Measurements from ENCODE around the gene NPC1. TPM values are rescaled to one million over a fixed set of nuclear protein-coding genes. Genes with fewer than 3 reads are reported as not detected.
"Not testable (repeated sequence)": the region's sequence is repeated elsewhere in the genome, so short reads cannot be mapped to it uniquely, and the experiment has no call there.

NPC1 gene
- total RNA-seq, 1 donor from 2014 or later = 42.0 TPM

DNA sequence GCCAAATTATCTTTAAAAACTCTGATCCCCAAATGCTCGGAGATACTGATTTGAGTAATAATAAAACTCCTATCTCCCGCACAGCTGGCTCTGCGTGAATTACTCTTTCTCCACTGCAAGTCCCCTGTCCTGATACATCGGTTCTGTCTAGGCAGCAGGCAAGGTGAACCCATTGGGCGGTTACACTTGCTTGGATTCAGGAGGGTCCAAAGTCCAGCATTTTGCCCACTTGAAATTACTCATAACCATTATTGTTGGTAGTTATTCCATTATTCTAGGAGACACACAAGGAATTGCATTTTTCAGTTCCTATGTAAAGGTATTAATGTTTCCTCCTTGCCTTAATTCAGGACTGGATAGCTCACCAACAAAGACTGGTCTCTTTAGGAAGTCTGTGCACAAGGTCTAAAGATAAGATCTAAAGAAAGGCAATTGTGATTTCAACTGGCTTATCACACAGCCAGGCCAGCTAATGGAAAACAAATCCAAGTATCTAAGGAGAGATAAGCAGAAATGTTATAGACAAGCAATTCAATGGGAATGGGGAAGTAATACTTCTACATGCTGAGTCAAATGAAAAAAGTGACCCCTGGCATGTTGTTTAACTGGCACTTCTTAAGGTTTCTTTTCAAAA, 23.2 kb upstream of the NPC1 start:
- DNase-seq (ENCODE audit: low spot score) = no peak

DNA sequence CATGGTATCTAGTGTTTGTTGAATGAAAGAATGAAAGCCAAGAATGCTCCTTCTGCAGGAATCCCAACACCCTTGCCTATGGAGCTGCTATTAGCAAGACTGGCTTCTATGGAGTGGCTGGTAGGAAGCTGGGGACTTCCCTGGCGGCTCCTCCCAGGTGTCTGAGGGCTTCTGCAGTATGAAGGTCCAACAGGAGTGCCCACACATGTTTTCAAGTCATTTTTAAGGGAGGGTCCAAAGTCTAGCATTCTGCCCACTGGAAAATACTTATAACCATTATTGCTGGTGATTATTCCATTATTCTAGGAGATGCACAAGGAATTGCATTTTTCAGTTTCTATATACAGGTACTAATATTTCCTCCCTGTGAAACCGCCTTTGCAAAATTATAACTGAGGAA, 21.9 kb upstream of the NPC1 start:
- DNase-seq (ENCODE audit: low spot score) = no peak

DNA sequence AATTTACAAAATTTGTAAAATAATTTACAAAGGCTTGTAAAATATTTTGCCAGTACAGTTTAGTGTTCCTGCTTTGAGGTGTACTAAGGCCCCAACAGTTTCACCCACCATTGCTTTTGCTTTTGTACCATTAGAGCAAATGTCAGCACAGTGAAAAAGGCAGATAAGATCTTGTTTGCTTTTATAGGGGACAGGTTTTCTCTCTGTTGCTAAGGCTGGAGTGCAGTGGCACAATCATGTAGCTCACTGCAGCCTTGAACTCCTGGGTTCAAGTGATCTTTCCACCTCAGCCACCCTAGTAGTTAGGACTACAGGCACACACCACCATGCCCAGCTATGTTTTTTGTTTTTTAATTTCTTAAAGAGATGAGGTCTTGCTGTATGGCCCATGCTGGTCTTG, 19.6 kb upstream of the NPC1 start:
- no peak for DNase-seq (ENCODE audit: low spot score)

DNA sequence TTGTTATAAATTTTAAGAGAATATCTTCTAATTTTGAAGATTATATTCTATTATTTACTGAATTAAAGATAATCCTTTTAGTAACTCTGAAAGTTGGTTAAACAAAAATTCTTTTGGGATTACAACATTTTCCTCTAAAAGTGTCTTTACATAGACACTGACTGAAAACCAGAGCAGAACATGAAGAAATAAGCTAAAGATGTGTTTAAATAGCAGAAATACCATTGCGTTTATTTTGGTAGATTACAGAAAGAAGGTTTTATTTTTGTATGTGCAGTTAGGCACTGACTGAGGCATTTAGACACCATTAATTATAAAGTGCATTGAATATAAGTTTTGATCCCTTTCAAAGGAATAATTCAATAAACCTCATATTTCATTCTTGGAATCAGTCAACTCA, 13.5 kb upstream of the NPC1 start:
- no peak for DNase-seq (ENCODE audit: low spot score)

DNA sequence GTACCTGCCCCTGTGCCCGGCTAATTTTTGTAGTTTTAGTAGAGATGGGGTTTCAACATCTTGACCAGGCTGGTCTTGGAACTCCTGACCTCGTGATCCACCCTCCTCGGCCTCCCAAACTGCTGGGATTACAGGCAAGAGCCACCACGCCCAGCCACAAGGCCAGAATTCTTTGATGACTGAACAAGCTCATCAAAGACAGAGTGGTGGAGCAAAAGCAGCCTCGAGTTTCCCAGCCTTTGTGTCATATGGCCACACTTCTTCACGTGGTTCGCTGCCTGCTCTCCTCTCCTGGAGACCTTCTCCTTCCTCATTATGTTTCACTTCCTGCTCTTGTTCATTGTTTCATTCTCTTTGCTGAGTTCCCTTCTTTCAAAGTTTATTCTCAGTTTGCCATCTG, 9.9 kb upstream of the NPC1 start:
- DNase-seq (ENCODE audit: low spot score) = no peak

DNA sequence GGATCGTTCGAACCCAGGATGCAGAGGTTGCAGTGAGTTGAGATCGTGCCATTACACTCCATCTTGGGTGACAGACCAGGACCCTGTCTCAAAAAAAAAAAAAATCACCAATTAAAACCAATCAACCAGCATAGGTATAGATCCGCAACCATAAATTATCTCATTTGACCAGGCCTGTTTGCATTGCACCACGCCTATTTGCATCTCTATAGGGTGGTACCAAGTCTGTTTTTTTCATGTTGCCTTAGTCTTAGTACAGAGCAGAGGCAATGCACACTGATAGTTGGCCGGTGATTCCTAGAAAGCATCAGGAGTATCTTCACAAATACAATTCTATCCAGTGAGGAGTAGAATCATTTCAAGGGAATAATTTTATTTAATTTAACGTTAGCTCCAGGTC, 9.3 kb upstream of the NPC1 start:
- no peak for DNase-seq (ENCODE audit: low spot score)

DNA sequence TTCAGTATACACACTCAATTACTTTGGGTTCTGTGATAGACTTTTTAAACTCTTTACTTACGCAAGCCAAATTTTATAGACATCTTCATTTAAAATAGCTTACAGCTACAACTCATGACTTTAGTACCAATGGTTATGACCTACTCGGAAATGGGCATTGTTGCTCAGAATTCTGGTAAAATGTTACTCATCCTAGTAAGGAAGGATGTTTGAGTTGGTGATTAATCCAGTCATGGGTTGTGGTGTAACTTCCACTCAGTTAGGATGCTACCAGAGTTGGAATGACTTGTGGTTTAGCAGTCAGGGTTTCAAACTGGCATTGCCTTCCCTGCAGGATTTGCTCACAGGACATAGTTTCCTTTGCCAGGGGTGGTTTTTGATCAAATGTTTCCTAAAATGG, 7.4 kb upstream of the NPC1 start:
- DNase-seq (ENCODE audit: low spot score) = no peak

DNA sequence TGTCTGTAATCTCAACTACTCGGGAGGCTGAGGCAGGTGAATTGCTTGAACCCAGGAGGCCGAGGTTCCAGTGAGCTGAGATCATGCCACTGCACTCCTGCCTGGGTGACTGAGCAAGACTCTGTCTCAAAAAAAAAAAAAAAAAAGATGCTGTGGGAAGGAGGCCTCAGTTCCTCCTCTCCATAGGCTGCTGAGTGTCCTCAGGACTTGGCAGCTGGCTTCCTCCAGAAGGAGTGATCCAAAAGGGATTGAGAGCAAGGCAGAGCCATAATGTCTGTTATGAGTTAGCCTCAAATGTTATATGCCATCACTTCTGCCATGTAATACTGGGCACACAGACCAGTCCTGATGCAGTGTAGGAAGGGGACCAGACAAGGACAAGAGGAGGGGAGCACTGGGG, 6.6 kb upstream of the NPC1 start:
- no peak for DNase-seq (ENCODE audit: low spot score)

DNA sequence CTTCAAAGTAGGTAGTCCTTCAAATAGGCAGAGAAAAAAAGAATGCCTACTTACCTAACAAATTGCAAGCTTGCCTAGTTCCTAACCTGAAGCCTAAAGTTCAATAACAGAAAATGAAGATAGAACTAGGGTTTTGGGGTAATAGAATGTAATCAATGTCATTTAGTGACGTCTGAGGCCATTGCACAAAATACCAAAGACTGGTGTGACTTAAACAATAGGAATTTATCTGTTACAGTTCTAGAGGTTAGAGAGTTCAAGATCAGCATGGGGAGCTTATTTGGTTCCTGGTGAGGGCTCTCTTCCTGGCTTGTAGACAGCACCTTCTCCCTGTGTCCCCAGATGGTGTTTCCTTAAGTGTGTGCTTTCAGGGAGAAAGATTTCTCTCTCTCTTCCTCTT, 4.7 kb upstream of the NPC1 start:
- DNase-seq (ENCODE audit: low spot score) = no peak

DNA sequence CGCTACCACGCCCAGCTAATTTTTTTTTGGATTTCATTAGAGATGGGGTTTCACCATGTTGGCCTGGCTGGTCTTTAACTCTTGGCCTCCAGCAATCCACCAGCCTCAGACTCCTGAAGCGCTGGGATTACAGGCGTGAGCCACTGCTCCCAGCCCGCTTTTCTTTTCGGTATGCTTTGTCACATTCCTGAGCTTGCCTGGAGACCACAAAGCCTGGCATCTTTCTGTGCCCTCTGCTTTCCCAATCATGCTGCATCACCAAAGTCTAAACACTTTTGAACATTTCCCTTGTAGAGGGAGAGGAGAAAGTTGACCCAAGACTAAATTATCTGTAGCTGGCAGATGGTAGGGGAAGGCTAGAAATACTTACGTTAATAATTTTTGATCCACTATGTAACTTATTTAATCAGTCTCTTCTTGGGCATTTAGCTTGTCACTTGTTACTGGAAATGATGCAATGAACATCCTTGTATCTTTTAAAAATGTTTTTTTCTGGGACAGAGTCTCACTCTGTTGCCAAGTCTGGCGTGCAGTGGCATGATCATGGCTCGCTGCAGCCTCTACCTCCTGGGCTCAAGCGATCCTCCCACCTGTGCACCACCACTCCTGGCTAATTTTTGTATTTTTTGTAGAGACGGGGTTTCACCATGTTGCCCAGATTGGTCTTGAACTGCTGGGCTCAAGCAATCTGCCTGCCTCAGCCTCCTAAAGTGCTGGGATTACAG, 2.7 kb upstream of the NPC1 start:
- no peak for DNase-seq (ENCODE audit: low spot score)

DNA sequence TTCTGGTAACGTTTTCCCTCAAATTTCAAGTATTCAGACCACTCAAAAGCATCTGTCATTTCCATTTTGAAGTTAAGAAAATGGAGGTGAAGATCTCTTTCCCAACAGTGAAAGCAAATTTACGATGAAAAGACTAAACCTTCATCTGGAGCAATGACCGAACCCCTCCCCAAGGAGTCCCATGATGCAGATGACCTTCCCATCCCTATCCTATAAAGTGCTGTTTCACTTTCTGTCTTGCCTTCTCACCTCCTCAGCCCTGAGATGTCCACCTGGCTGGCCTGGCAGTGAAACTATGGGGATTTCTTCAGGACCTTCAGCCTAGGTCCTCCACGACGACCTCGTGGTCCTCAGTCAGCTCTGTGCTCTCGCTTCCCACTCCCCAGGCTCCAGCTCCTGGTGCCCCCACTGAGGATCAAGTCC, 925 bp upstream of the NPC1 start:
- DNase-seq (ENCODE audit: low spot score) = no peak

DNA sequence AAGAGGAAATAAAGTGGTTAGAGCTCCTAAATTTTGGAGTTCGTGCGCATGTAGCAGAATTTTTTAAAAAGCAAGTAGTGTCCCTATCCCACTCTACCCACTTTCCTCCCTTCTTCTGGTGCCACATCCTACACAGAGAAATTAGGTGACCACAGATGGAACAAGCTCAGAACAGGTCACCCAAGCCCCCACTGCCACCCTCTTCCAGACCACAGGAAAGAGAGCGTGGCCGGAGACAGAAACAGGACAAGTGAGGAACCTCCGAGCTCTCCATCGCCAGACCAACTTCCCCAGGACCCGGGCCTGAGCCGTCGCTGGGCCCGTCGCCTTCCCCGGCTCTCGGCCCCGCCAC, 433 bp downstream of the NPC1 start:
- DNase-seq (ENCODE audit: low spot score) = no peak

DNA sequence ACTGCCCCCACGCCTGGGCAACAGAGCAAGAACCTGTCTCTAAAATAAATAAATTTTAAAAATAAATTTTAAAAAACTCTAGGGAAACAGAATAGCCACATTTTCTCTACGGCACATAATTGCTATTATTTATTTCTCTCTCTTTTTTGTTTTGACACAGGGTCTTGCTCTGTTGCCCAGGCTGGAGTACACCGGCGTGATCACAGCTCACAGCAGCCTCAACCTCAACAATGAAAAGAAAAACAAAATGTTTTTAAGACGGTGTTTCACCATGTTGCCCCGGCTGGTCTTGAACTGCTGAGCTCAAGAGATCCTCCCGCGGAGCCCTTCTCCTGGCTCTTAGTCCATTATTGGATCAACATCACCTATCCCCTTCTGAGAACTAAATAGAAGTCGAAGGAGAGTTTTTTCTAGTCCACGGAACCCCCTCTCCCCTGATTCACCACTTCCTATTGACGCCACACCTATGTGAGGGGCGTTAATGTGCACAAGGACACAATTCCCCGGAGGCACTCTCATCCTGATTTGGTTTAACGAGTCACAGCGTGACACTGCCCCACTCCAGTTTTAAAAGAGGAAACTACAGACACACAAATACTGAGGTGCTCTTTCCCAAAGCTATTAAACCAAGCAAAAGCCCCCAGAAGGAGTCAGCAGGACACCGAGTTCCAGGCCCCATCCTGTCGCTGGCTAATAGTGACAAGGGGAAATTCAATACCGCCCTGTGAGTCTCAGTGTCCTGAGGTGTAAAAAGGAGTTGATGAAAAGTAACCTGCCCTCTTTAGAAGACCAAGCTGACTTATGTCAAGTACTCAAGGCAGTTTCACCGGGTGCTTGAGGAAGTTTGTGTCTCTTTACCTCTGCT, 1.1 kb downstream of the NPC1 start:
- DNase-seq (ENCODE audit: low spot score) = no peak

DNA sequence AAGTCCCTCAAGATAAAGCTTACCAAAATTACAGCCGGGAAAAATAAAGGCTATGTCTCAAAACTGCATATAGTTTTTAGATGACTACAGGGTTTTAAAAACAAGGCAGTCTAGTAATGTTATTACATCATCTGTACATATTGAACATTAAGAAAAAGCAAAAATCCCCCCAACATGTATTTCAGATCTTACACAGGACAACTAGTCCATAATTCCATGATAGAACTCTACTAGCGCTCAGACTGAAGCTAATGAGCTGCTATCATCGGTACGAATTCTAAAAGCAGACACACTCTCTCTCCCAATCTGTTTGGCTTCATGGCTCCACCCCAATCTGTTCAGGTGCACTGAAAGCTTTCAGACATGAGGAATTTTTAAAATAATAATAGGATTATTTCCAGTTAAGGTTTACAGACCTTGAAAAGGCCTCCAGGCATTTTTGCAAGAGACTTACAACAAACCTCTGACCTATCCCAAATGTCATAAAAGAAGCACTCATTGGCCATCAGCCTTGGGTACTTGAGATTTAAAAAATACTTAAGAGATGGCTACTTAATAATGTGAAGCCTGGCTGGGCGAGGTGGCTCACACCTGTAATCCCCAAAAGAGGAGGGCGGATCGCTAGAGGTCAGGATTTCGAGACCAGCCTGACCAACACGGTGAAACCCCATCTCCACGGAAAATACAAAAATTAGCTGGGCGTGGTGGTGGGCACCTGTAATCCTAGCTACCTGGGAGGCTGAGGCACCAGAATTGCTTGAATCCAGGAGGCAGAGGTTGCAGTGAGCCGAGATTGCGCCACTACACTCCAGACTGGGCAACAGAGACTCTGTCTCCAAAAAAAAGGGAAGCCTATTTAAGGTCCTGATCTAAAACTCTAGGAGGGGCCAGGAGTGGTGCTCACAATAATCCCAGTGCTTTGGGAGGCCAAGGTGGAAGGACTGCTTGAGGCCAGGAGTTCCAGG, 2.0 kb downstream of the NPC1 start:
- no peak for DNase-seq (ENCODE audit: low spot score)

DNA sequence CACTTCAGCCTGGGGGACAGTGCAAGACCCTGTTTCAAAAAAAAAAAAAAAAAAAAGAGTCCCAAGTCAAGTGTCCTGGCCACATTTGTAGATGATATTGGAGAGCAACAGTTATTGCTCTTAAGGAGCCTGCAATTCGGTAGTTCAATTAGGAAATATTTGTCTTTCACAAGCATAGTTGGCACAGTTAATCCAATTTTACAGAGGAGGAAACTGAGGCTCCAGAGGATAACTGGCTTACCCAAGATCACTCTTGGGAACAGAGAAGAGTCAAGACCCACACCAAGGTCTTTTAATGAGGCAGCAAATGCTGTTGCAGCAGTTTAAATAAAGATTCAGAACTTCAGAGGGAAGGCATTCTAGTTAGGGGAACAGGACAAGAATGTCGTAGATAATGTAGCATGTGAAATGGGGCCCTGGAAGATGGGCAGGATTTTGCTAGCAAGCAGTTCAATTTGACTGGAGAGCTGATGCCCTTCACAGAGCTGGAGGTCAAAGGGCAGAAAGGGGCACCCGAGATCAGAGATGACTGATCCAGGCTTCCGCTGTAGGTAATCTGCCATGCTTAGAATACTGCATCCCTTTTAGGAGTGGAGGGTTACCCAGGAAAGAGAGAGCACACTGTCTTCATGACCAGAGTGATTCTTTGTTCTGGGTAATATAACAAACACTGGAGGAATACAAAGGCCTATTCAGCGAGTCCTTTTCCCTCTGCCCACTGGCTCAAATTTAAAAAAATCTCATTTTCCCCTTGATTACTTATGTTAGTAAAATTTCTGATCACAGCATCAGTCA, 3.0 kb downstream of the NPC1 start:
- DNase-seq (ENCODE audit: low spot score) = no peak

DNA sequence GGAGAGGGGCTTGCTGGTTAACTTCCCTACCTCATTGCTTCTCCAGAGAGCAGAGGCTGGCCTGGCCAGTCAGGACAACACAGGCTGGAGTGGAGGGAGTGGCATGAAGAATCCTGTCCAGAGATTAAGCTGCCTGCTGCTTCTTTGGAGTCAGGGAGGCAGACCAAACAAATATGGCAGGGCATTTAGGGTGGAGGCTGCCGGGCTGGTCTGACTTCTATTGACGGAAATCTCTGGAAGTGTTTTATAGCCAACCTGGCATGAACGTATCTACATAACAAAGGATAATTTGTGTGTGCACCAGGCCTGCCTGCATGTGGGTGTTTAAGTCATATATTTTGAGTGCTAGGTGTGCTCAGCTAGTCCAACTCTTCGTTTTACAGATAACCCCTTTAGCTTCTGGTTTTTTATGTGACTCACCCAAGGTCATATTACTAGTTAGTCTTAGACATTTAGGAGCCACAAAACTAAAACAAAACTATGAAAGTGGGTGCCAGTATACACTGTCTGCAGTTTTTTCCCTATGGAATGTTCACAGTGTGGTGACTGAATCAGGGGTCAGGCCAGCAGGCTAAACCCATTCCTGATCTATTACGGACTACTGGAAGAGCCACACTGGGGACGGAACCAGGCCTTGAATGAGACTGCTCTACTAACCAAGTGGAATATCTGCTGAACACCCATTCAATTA, 5.5 kb downstream of the NPC1 start:
- DNase-seq (ENCODE audit: low spot score) = no peak

DNA sequence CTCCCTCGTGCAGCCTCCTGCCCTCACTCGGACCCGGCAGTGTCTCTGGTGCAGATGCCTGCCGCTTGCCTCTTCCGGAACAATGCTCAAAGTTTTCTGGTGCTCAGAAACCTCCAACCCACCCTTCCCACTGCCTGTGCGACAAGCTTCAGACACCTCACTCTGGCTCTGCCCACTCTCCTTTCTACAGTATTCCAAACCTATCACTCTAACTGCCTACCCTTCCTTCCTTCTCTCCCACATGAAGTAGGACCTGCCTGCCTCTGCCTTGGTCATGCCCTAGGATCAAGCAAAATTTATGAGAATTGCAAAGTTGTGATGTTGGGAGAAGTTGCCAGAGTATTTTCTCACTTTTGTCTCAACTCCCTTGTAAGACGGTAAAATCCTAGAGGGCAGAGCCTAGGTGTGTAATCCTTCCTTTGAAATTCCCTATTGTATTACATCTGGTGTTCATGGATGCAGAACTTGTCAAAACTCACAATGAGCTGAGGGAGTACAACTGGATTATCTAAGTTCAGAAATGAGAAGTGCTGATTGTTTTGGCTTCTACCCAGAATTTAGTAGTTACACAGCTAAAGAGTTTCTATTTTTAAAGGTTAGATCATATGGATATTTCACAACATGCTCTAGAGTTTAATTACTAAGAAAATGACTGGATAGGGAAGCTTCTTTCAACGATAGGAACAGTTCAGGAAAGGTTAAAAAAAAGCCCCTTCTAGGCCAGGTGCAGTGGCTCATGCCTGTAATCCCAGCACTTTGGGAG, 7.2 kb downstream of the NPC1 start:
- DNase-seq (ENCODE audit: low spot score) = no peak

DNA sequence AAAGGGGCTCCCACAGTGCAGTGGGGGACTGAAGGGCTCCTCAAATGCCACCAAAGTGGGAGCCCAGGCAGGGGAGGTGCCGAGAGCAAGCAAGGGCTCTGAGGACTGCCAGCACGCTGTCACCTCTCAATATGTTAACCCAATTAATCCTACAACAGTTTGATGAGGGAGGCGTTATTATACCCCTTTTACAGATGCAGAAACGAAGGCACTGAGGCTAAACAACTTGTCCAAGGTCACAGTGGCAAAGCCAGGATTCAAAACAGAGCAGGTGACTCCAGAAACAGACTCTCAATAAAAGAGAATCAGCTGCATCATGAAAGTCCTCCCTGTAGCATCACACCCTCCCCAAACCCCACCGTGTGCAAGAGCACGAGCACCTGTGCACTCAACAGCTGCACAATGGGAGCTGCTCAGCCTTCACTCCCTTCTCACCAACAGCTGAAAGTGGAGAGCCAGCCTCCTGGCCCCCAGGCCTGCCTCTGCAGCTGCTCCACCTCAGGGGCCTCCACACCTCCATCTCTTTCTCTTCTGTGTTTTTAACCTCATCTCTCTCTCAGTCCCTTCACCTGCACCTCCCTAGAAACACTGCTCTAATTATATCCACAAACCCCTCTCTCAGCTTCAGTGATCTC, 8.1 kb downstream of the NPC1 start:
- no peak for DNase-seq (ENCODE audit: low spot score)

DNA sequence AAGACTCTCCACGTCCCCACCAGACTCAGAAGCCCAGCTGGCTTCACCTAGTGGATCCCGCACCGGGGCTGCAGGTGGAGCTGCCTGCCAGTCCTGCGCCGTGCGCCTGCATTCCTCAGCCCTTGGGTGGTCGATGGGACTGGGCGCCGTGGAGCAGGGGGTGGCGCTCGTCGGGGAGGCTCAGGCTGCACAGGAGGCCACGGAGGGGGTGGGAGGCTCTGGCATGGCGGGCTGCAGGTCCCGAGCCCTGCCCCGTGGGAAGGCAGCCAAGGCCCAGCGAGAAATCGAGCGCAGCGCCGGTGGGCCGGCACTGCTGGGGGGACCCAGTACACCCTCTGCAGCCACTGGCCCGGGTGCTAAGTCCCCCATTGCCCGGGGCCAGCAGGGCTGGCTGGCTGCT, 8.8 kb downstream of the NPC1 start:
- not testable (repeated sequence) for DNase-seq (ENCODE audit: low spot score)

Data from ureter (tissue), 1 donor.